ENCODE results near the gene ERN1.
"Not testable (repeated sequence)": the region's sequence is repeated elsewhere in the genome, so short reads cannot be mapped to it uniquely, and the experiment has no call there.

Gene ERN1

DNA sequence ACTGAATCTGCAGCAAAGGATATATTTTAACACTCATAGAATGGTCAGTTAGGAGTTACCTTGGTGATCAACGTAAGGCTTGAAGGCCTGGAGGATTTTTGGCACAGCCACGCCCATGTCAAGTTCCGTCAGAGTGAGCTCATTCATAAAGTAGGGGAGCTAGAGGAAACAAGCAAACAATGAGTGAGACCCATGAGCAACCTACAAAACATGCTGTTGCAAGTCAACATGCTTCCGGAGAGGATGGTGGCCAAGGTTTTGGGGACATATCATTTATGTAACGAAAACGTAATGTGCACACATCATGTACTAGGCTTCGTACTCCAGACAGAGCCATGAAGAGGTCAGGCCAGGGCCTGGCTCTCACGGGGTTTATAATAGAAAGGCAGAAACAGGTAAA, 41.1 kb upstream of the ERN1 start:
- POLR2A ChIA-PET = interaction anchor here (0.6 kb wide), 1 partner anchor 8 kb away, joined by 3 read pairs; no protein-coding TSS in a partner anchor

DNA sequence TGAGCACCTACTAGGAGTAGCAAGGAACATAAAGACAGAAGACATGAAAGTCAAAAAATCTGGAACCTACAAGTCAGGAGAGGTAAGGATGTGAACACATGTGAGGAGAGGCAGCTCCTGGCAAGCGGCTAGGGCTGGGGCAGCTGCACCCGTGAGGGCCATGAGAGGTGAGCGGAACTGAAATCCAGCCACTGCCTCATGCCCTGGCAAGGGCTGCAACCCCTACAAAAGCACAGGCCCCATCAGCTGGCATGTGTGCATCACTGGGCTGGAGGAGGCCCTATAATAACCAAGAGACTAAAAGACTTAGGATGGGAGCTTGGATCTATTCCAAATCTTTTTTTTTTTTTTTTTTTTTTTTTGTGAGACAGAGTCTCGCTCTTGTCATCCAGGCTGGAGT, 40.3 kb upstream of the ERN1 start:
- H3K36me3 ChIP-seq (ENCODE audit: control insufficient read depth in 2 of 2, insufficient read depth in 1 of 2, low read length in 2 of 2) = peaks cover 0 to 38% of the 10 kb centered on the region in 2 experiments; a peak in 2 of 3 replicates
- no peaks in the 10 kb centered on the region for H3K9me3 ChIP-seq (ENCODE audit: control insufficient read depth, insufficient read depth, low read depth, low read length)
- TF ChIP-seq ZNF510 (tag by site-specific recombination; IDR thresholded peaks at IDR 0.05; ENCODE audit: insufficient replicate concordance) (no peak), ZNF112 (tag by site-specific recombination; IDR thresholded peaks at IDR 0.05) (no peak), RBAK (tag by site-specific recombination; IDR thresholded peaks at IDR 0.05) (no peak), ZNF302 (tag by site-specific recombination; IDR thresholded peaks at IDR 0.05; ENCODE audit: low read depth) (no peak), ZNF138 (tag by site-specific recombination; IDR thresholded peaks at IDR 0.05; ENCODE audit: borderline replicate concordance) (no peak)
- no peaks in the 10 kb centered on the region for H3K4me1 ChIP-seq (ENCODE audit: control insufficient read depth, insufficient read depth, low read length)
- POLR2A ChIA-PET = interaction anchor here (0.6 kb wide), 1 partner anchor 8 kb away, joined by 3 read pairs; no protein-coding TSS in a partner anchor
- H3K27ac ChIP-seq (ENCODE audit: extremely low read depth, low read depth, low read length) = no peak overlapping the region
- no peak overlapping the region for H3K4me3 ChIP-seq (ENCODE audit: low read depth, low read length)
- CTCF ChIA-PET = interaction anchor here (1.5 kb wide), 1 partner anchor 145 kb away, joined by 3 read pairs; no protein-coding TSS in a partner anchor

More for the DNA sequence above, 41.1 kb upstream of the ERN1 start:
- no peaks in the 10 kb centered on the region for H3K9me3 ChIP-seq (ENCODE audit: control insufficient read depth, insufficient read depth, low read depth, low read length)
- no peak for TF ChIP-seq ZBTB17 (tag by site-specific recombination; IDR thresholded peaks at IDR 0.05)
- TF ChIP-seq, protein P1, sequence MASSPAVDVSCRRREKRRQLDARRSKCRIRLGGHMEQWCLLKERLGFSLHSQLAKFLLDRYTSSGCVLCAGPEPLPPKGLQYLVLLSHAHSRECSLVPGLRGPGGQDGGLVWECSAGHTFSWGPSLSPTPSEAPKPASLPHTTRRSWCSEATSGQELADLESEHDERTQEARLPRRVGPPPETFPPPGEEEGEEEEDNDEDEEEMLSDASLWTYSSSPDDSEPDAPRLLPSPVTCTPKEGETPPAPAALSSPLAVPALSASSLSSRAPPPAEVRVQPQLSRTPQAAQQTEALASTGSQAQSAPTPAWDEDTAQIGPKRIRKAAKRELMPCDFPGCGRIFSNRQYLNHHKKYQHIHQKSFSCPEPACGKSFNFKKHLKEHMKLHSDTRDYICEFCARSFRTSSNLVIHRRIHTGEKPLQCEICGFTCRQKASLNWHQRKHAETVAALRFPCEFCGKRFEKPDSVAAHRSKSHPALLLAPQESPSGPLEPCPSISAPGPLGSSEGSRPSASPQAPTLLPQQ (tag by site-specific recombination; IDR thresholded peaks at IDR 0.05) = no peak
- TF ChIP-seq, protein P2, sequence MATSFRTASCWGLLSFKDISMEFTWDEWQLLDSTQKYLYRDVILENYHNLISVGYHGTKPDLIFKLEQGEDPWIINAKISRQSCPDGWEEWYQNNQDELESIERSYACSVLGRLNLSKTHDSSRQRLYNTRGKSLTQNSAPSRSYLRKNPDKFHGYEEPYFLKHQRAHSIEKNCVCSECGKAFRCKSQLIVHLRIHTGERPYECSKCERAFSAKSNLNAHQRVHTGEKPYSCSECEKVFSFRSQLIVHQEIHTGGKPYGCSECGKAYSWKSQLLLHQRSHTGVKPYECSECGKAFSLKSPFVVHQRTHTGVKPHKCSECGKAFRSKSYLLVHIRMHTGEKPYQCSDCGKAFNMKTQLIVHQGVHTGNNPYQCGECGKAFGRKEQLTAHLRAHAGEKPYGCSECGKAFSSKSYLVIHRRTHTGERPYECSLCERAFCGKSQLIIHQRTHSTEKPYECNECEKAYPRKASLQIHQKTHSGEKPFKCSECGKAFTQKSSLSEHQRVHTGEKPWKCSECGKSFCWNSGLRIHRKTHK (tag by site-specific recombination; IDR thresholded peaks at IDR 0.05) = no peak
- TF ChIP-seq YY2 (tag by site-specific recombination; IDR thresholded peaks at IDR 0.05) = no peak
- TF ChIP-seq HOXD13 (CRISPR knock-in tag; IDR thresholded peaks at IDR 0.05; ENCODE audit: borderline replicate concordance) = no peak
- no peak for TF ChIP-seq ZNF248 (tag by site-specific recombination; IDR thresholded peaks at IDR 0.05)
- no peak for TF ChIP-seq ZNF777 (tag by site-specific recombination; IDR thresholded peaks at IDR 0.05; ENCODE audit: borderline replicate concordance)
- TF ChIP-seq, protein P3, sequence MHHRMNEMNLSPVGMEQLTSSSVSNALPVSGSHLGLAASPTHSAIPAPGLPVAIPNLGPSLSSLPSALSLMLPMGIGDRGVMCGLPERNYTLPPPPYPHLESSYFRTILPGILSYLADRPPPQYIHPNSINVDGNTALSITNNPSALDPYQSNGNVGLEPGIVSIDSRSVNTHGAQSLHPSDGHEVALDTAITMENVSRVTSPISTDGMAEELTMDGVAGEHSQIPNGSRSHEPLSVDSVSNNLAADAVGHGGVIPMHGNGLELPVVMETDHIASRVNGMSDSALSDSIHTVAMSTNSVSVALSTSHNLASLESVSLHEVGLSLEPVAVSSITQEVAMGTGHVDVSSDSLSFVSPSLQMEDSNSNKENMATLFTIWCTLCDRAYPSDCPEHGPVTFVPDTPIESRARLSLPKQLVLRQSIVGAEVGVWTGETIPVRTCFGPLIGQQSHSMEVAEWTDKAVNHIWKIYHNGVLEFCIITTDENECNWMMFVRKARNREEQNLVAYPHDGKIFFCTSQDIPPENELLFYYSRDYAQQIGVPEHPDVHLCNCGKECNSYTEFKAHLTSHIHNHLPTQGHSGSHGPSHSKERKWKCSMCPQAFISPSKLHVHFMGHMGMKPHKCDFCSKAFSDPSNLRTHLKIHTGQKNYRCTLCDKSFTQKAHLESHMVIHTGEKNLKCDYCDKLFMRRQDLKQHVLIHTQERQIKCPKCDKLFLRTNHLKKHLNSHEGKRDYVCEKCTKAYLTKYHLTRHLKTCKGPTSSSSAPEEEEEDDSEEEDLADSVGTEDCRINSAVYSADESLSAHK (tag by site-specific recombination; IDR thresholded peaks at IDR 0.05) = no peak
- no peak for TF ChIP-seq ZNF223 (tag by site-specific recombination; IDR thresholded peaks at IDR 0.05)
- TF ChIP-seq ZNF341 (tag by site-specific recombination; IDR thresholded peaks at IDR 0.05; ENCODE audit: low read depth) = no peak
- no peak for TF ChIP-seq ZNF274 (IDR thresholded peaks at IDR 0.05; ENCODE audit: low read length)
- no peak for TF ChIP-seq ZNF274 (tag by site-specific recombination; IDR thresholded peaks at IDR 0.05; ENCODE audit: borderline replicate concordance)
- no peak overlapping the region for H3K27ac ChIP-seq (ENCODE audit: extremely low read depth, low read depth, low read length)
- H3K4me1 ChIP-seq (ENCODE audit: control insufficient read depth, insufficient read depth, low read length) = no peaks in the 10 kb centered on the region
- CTCF ChIA-PET = interaction anchor here (1.5 kb wide), 1 partner anchor 146 kb away, joined by 3 read pairs; no protein-coding TSS in a partner anchor
- peaks cover 0 to 41% of the 10 kb centered on the region in 2 experiments; a peak in 2 of 3 replicates for H3K36me3 ChIP-seq (ENCODE audit: control insufficient read depth in 2 of 2, insufficient read depth in 1 of 2, low read length in 2 of 2)
- H3K4me3 ChIP-seq (ENCODE audit: low read depth, low read length) = no peak overlapping the region

DNA sequence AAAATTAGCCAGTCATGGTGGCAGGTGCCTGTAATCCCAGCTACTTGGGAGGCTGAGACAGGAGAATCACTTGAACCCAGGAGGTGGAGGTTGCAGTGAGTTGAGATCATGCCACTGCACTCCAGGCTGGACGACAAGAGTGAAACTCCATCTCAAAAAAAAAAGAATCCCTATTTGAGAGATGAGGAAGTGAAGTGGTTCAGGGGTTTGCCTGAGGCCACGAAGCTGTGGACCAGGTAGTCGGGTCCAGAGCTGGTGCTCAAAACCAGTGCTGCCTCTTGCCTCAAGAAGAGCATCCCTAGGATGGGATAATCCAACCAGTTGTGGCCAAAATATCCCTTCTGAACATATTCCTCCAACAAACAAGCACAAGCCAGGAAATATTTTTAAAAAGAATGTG, 37.7 kb upstream of the ERN1 start:
- H3K4me1 ChIP-seq (ENCODE audit: control insufficient read depth, insufficient read depth, low read length); H3K27ac ChIP-seq (ENCODE audit: extremely low read depth, low read depth, low read length); POLR2A ChIA-PET; H3K9me3 ChIP-seq (ENCODE audit: control insufficient read depth, insufficient read depth, low read depth, low read length); H3K4me3 ChIP-seq (ENCODE audit: low read depth, low read length): not testable (repeated sequence)
- peaks cover 0 to 25% of the 10 kb centered on the region in 2 experiments; a peak in 2 of 3 replicates for H3K36me3 ChIP-seq (ENCODE audit: control insufficient read depth in 2 of 2, insufficient read depth in 1 of 2, low read length in 2 of 2)
- CTCF ChIA-PET = interaction anchor here (0.6 to 0.7 kb wide), 2 partner anchors 10 to 689 kb away, joined by 3 read pairs; no protein-coding TSS in a partner anchor

Measured in HEK293 (cell line).